Parathyroid adenoma (tissue), 2 donors: ENCODE measurements around the gene SEPTIN2.
"Not testable (repeated sequence)": the region's sequence is repeated elsewhere in the genome, so short reads cannot be mapped to it uniquely, and the experiment has no call there.

Source experiments
- H2AFZ ChIP-seq: fragments of 300-600 bp; sonication (generic); one replicate; pipeline ENCODE4 v1.7.0; 2017; ENCODE audit warnings: antibody characterized with exemption, mild to moderate bottlenecking
- H3K27ac ChIP-seq: fragments of 300-600 bp; sonication (generic); one replicate; pipeline ENCODE4 v1.7.0; 2017
- H3K27me3 ChIP-seq: fragments of 300-600 bp; sonication (generic); one replicate; pipeline ENCODE4 v1.7.0; 2017; ENCODE audit warnings: low read length; ENCODE audit not compliant: control insufficient read depth, insufficient read depth
- H3K36me3 ChIP-seq: fragments of 300-600 bp; sonication (generic); one replicate; pipeline ENCODE4 v1.7.0; 2017; ENCODE audit warnings: low read length; ENCODE audit not compliant: control insufficient read depth, insufficient read depth
- H3K4me1 ChIP-seq: fragments of 300-600 bp; sonication (generic); one replicate; pipeline ENCODE4 v1.7.0; 2017; ENCODE audit warnings: control low read depth
- H3K4me2 ChIP-seq: fragments of 300-600 bp; sonication (generic); one replicate; pipeline ENCODE4 v1.7.0; 2017; ENCODE audit warnings: low read length
- H3K4me3 ChIP-seq: fragments of 300-600 bp; sonication (generic); one replicate; pipeline ENCODE4 v1.7.0; 2017; ENCODE audit warnings: low read depth, low read length
- H3K79me2 ChIP-seq: fragments of 300-600 bp; sonication (generic); one replicate; pipeline ENCODE4 v1.7.0; 2017; ENCODE audit warnings: control low read depth
- H3K9ac ChIP-seq: fragments of 300-600 bp; sonication (generic); one replicate; pipeline ENCODE4 v1.7.0; 2017; ENCODE audit warnings: mild to moderate bottlenecking
- H3K9me3 ChIP-seq: fragments of 300-600 bp; sonication (generic); one replicate; pipeline ENCODE4 v1.7.0; 2017; ENCODE audit warnings: low read length; ENCODE audit not compliant: control insufficient read depth
- TF ChIP-seq, protein P1 (sequence below): fragments of 300-600 bp; sonication (generic); IDR thresholded peaks from one replicate; pipeline ENCODE4 v1.7.0; 2017; ENCODE audit warnings: antibody characterized with exemption, mild to moderate bottlenecking
- donor health status: primary hyperparathyroidism.

Gene SEPTIN2

DNA sequence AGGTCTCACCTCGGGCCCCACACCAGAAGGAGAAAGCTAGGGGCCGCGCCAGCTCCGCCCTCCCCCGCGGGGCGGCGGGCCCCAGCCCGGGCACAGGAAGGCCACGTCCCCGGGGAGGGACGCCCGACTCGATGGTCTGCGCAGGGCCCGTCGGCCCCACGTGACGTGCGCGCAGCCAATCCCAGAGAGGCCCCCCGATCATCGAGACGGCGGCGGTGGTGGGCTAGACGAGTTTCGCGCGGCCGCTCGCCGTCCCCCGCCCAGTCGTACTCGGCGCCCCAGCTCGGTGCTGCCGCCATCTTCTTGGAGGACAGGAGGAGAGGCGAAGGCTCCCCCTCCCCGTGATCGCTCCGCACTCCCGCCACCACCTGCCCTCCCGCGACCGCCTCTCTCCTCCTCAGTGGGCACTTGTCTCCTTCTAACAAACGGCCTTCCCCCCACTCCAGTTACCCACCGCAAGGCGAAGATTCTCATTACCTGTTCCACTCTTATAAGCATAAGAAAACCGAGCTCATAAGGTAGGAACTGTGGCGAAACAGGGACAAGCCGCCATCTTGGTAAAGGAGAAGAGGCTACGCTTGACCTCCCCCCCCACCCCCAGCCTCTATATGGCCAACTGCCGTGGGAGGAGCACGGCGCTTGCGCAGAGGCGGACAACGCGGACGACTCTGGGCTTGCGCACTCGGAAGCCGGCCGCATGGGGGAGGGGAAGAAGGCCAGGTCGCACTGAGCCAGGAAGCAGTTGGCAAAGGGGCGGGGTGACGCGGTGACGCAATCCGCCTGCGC, 439 bp upstream of the SEPTIN2 start, which contains the start of gene HDLBP:
HDLBP (minus strand) TSS at position 580 of the 786 bp plus-strand sequence. CDS start 48,803 bp downstream, outside the sequence.
- H3K27ac ChIP-seq: peak within 1 kb of the TSS; percentile 97
- H3K4me1 ChIP-seq: peaks cover 19% of the 10 kb centered on the region
- TF ChIP-seq, protein P1, sequence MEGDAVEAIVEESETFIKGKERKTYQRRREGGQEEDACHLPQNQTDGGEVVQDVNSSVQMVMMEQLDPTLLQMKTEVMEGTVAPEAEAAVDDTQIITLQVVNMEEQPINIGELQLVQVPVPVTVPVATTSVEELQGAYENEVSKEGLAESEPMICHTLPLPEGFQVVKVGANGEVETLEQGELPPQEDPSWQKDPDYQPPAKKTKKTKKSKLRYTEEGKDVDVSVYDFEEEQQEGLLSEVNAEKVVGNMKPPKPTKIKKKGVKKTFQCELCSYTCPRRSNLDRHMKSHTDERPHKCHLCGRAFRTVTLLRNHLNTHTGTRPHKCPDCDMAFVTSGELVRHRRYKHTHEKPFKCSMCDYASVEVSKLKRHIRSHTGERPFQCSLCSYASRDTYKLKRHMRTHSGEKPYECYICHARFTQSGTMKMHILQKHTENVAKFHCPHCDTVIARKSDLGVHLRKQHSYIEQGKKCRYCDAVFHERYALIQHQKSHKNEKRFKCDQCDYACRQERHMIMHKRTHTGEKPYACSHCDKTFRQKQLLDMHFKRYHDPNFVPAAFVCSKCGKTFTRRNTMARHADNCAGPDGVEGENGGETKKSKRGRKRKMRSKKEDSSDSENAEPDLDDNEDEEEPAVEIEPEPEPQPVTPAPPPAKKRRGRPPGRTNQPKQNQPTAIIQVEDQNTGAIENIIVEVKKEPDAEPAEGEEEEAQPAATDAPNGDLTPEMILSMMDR: no peak
- peak within 1 kb of the TSS; percentile 71 for H2AFZ ChIP-seq
- H3K27me3 ChIP-seq: no peaks in the 10 kb centered on the region
- peak within 1 kb of the TSS; percentile 73 for H3K9ac ChIP-seq
- peak within 1 kb of the TSS; percentile 88 for H3K4me2 ChIP-seq
- no peaks in the 10 kb centered on the region for H3K9me3 ChIP-seq
- peaks cover 71% of the 10 kb centered on the region for H3K79me2 ChIP-seq
- H3K4me3 ChIP-seq: peak within 1 kb of the TSS; percentile 91
- no peaks in the 10 kb centered on the region for H3K36me3 ChIP-seq

DNA sequence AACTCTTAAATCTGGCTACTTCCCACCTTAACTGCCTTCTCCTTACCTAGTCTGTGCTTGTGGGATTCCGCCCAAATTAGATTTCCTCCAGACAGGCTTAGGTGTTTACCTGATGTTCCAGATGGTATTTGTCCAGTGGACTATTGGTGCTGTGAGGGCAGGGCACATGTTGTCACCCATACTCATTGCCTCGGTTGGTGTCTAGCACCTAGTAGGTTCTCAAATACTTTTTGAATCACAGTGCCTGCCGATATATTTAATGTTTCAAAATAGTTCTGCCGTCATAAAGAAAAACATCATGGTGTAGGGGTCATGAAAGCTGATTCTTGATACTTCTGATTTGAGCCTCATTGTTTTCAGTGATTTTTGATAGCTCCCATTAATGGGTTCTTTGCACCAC, 1.1 kb downstream of the SEPTIN2 start:
- peaks cover 25% of the 10 kb centered on the region for H3K4me1 ChIP-seq
- TF ChIP-seq, protein P1: no peak

DNA sequence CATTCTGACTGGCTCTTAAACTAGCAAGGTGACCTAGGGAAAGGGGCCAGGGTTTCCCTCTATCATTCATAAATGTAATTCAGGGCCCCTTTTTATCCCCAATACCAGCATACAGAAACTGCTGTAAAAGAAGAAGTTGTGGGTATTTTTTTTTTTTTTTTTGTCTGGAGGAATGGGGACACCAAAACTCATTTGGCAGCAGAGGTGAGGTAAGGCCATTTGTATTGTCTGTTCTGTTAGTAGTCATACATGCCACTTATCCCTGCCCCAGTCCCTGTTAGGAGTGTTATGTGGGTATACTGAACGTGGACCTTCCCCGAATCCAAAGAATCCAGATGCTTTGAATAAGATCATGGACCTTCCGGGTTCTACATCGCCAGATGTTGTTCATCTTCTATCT, 1.7 kb downstream of the SEPTIN2 start:
- Histone ChIP-seq H2AFZ (no peak overlapping the region), H3K27me3 (no peaks in the 10 kb centered on the region), H3K4me3 (peak overlapping the region; percentile 81), H3K4me2 (peak overlapping the region; percentile 88), H3K27ac (no peak overlapping the region), H3K36me3 (no peaks in the 10 kb centered on the region), H3K9me3 (no peaks in the 10 kb centered on the region), H3K4me1 (peaks cover 25% of the 10 kb centered on the region), H3K9ac (no peak overlapping the region), H3K79me2 (peaks cover 70% of the 10 kb centered on the region)
- TF ChIP-seq, protein P1: no peak

More for the DNA sequence above, 1.1 kb downstream of the SEPTIN2 start:
- Histone ChIP-seq H2AFZ (no peak overlapping the region), H3K27me3 (no peaks in the 10 kb centered on the region), H3K4me3 (peak overlapping the region; percentile 81), H3K27ac (peak overlapping the region; percentile 74), H3K36me3 (no peaks in the 10 kb centered on the region), H3K9me3 (no peaks in the 10 kb centered on the region), H3K9ac (peak overlapping the region; percentile 8), H3K79me2 (peaks cover 66% of the 10 kb centered on the region), H3K4me2 (peak overlapping the region; percentile 88)

DNA sequence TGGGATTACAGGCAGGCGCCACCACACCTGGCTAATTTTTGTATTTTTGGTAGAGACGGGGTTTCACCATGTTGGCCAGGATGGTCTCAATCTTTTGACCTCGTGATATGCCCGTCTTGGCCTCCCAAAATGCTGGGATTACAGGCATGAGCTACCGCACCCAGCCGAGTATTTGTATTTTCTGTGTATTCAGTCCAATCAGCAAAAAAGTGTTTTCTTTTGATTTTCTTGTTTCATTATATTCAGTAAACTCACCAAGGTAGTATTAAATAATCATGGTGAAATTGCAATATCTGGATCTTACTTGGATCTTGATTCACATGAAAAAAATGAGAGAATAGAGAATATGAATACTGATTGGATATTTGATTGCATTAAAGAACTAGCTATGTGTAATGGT, 3.1 kb downstream of the SEPTIN2 start:
- not testable (repeated sequence) for H3K36me3 ChIP-seq, H3K4me3 ChIP-seq, H2AFZ ChIP-seq, H3K9me3 ChIP-seq, H3K9ac ChIP-seq, H3K4me2 ChIP-seq, H3K27ac ChIP-seq, H3K27me3 ChIP-seq
- Histone ChIP-seq H3K79me2 (peaks cover 63% of the 10 kb centered on the region), H3K4me1 (peaks cover 23% of the 10 kb centered on the region)

DNA sequence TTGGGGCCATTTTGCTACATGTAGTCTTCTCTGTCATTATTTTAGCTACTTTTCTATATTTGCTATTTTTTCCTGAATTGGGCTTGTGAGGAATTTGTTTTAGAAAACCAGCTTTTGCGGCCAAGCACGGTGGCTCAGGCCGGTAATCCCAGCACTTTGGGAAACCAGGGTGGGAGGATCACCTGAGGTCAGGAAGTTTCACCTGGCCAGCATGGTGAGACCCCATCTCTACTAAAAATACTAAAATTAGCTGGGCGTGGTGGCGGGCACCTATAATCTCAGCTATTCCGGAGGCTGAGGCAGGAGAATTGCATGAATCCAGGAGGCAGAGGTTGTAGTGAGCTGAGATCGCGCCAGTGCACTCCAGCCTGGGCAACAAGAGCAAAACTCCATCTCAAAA, 4.7 kb downstream of the SEPTIN2 start:
- H3K27ac ChIP-seq: no peak overlapping the region

More for the DNA sequence above, 4.7 kb downstream of the SEPTIN2 start:
- H3K4me1 ChIP-seq: peaks cover 17% of the 10 kb centered on the region
- peaks cover 56% of the 10 kb centered on the region for H3K79me2 ChIP-seq
- no peaks in the 10 kb centered on the region for H3K36me3 ChIP-seq
- no peaks in the 10 kb centered on the region for H3K27me3 ChIP-seq
- TF ChIP-seq, protein P1: no peak
- no peak overlapping the region for H2AFZ ChIP-seq
- H3K4me2 ChIP-seq: no peak overlapping the region
- H3K9me3 ChIP-seq: no peaks in the 10 kb centered on the region
- H3K4me3 ChIP-seq: no peak overlapping the region
- no peak overlapping the region for H3K9ac ChIP-seq
